GM03348 (cell line): ENCODE data around the gene PTPN6.

Experiments
- DNase-seq: peaks from one replicate; pipeline ENCODE4 v3.0.0; 2012; ENCODE audit warnings: low spot score

PTPN6 gene

DNA sequence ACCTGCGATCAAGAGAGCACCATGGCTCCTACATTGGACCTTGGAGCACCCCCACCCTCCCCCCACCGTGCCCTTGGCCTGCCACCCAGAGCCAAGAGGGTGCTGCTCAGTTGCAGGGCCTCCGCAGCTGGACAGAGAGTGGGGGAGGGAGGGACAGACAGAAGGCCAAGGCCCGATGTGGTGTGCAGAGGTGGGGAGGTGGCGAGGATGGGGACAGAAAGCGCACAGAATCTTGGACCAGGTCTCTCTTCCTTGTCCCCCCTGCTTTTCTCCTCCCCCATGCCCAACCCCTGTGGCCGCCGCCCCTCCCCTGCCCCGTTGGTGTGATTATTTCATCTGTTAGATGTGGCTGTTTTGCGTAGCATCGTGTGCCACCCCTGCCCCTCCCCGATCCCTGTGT is 9.4 kb upstream of the PTPN6 start:
- DNase-seq: no peak

DNA sequence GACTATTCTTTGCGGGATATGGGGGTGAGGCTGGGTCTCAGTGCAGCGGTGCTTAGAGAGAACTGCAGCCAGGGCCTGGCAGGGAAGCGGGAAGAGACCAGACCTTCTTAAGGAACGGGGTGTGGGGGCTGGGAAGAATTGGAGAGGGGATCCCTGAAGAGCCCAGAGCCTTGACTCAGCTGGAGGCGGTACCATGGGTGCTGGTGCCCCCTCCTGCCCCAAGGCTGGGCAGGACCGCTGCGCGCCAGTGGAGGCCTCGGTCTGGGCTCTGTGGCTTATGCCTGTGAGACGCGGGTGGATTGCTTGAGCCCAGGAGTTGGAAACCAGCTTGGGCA is 8.9 kb upstream of the PTPN6 start:
- no peak for DNase-seq

DNA sequence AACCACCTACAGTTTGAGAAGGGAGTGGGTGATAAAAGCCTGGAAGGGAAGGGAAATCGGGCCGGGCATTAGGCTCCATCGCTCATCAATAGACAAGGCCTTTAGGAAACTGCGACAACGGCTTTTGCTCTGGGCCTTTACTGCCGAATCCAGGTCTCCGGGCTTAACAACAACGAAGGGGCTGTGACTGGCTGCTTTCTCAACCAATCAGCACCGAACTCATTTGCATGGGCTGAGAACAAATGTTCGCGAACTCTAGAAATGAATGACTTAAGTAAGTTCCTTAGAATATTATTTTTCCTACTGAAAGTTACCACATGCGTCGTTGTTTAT is 7.8 kb upstream of the PTPN6 start:
- DNase-seq: peak; percentile 93

DNA sequence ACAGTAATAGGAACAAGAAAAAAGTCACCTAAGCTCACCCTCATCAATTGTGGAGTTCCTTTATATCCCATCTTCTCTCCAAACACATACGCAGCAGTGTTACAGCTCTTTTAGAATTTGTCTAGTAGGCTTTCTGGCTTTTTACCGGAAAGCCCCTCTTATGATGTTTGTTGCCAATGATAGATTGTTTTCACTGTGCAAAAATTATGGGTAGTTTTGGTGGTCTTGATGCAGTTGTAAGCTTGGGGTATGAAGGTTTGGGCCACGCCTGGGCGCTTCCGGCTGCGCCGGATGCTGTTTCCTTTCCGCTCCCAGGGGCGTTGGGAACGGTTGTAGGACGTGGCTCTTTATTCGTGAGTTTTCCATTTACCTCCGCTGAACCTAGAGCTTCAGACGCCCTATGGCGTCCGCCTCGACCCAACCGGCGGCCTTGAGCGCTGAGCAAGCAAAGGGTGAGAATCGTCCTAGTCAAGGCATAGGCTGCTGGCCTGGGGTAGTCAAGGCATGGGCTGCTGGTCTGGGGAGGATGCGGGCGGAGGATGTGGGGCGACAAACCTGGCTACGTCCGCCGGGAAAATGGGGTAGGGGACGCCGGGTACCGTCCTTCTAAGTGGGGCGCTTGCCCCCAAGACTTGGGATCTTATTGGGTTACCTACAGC is 7.3 kb upstream of the PTPN6 start, which contains the start of the genes C12orf57 and RNU7-1:
C12orf57 (plus strand) TSS at position 301 of the 659 bp plus-strand sequence; CDS start at position 401, 100 bp downstream.
RNU7-1 (plus strand) TSS at position 95 of the 659 bp plus-strand sequence.
- peak; percentile 82 for DNase-seq

DNA sequence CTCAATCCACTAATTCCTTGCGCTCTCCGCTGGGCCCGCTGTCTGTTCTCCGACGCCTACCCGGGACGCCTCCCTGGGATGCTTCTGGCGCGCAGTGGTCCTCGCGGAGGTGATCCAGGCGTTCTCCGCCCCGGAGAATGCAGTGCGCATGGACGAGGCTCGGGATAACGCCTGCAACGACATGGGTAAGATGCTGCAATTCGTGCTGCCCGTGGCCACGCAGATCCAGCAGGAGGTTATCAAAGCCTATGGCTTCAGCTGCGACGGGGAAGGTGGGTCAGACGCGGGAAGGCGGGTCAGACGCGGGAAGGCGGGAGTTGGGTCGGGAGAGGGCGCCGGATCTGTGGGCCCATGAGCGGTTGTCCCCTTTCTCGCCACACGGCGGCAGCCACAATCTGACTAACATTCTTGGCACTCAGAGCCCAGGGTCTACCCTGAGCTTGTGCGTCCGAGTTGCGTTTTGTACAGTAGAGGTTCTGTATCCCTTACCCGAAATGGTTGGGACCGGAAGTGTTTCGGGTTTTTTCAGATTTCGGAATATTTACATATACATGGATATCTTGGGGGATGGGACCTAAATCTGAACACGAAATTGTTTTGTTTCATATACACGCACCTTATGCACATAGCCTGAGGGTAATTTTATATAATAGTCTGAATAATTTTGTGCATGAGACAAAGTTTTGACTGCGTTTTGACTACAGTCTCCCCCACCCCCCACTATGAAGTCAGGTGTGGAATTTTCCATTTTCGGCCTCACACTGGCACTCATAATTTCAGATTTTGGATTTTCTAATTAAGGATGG is 6.6 kb upstream of the PTPN6 start:
- peak; percentile 93 for DNase-seq

DNA sequence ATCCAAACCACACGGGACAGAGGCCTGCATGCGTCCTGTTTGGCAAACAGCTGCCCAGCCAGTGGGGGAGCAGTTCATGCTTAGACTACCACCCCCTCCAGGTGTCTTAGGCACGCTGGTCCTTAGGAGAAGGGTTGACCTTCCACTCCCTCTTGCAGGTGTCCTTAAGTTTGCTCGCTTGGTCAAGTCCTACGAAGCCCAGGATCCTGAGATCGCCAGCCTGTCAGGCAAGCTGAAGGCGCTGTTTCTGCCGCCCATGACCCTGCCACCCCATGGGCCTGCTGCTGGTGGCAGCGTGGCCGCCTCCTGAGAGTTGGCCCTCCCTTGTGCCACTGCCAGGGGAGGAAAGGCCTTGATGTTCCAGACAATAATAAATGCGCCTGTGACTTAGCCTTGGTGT is 5.5 kb upstream of the PTPN6 start:
- DNase-seq: no peak

DNA sequence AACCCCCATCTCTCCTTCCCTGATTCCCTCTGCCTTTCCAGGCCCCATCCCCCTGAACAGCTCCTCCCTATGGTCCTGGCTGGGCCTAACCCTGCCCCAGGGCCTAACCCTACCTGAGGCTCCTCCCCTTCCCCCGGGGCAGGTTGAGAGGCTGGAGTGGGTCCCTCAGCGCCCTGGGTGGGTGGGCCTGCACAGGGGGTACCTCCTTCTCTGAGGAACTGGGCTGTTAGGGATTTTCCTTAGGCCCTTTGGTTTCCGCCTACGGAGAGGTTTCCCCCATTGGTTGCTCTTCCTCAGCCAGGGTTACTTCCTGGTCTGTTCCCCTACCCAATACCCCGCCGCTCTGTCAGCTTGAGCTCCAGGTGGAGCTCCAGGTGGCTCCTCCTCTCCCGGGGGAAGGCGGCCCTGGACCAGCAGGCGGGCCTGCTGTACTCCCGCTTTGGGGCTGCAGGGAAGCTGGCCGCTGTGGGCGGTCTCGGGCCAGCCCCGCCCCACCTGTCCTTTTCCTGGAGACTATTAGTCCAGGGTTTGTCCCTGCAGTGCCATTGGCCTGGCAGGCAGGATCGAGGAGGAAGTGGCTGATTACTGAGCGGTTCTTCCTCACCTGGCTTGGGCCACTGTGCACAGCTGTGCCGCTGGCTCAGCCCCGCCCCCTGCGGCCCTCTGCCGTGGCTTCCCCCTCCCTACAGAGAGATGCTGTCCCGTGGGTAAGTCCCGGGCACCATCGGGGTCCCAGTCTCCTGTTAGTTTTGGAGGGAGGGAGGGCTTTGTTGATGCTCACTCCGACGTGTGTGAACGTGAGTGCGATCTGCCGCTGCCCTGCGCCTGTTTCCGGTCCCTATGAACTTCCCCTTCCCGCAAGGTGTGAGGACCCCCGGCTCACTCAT is 4.9 kb upstream of the PTPN6 start:
- no peak for DNase-seq

DNA sequence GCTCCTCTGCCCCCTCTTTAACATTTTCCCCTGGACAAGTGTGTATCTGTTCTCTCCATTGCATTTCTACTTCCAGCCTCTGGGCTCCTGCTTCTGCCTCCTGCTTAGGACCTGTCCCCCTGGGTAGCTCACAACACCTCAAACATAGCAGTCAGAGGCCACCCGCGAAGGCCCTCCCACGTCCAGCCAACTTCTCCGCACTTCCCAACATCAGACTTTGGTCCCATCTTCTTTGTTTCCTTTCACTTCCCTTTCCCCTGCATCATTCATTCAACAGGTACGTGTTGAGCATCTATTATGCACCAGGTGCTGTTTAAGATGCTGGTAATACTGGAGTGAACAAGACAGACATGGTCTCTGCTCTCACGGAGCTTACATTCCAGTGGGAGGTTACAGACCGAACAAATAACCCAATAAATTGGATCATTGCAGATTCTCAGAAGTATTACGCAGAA is 4.2 kb upstream of the PTPN6 start:
- no peak for DNase-seq

DNA sequence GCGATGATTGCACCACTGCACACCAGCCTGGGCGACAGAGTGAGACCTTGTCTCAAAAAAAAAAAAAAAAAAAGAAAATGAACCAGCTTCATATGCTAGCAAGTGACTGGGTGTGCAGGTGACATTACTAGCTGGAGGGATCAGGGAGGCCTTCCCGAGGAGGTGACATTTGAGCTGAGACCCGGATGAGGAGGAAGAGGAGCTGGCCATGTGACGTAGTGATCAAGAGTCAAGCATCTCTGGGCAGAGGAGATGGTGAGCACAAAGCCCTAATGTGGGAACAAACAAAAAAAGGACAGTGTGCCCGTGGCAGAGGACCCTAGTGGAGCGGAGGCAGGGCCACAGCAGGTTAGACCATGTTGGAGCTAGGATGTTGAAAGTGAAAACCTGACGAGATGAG is 3.5 kb upstream of the PTPN6 start:
- no peak for DNase-seq

DNA sequence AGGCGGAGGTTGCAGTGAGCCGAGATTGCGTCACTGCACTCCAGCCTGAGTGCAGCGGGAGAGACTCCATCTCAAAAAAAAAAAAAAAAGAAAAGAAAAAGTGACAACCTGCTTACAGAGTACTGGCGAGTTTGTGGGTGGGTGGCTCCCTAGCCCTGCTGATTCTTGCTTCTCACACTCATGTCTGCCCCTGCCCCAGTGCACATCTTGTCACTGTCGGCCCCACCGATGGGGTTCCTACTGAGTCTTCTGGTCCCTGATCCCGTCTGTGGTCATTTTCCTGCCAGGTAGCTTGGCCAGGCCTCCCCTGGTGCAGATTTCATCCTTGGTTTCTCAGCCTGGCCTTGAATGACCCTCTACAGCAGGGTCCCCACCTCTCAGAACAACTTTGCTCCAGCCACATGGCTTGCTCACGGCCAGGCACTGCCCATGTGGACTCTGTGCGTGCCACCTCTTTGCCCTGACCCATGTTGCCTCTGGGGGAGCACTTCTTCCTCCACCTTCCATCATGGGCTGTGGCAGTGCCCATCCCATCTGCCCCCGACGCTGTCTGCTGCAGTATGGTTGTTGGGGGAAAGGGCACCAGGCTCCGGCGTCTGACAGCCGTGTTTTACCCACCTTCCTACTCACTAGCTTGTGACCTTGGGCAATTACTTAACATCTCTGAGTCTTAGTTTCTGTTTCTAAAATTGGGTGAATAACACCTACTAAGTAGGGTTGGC is 2.1 kb upstream of the PTPN6 start:
- DNase-seq: no peak

DNA sequence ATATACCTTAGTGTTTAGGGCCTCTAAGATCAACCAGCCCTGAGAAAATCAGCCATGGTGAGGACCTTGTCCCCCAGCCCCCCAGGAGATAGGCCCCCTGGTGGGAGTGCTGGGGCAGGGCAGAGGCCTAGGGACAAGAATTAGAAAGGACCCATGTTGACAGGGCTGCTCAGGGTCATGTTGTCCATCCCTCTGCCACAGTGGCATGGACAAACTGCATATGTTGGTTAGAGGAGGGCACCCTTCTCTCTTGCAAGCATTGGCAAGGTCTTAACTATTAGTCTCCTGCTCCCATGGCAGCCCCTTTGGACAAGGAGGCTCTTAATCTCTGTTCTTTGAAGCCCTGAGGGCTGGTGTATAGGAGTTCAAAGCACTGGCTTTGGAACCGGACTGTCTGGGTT is 755 bp upstream of the PTPN6 start:
- DNase-seq: no peak

DNA sequence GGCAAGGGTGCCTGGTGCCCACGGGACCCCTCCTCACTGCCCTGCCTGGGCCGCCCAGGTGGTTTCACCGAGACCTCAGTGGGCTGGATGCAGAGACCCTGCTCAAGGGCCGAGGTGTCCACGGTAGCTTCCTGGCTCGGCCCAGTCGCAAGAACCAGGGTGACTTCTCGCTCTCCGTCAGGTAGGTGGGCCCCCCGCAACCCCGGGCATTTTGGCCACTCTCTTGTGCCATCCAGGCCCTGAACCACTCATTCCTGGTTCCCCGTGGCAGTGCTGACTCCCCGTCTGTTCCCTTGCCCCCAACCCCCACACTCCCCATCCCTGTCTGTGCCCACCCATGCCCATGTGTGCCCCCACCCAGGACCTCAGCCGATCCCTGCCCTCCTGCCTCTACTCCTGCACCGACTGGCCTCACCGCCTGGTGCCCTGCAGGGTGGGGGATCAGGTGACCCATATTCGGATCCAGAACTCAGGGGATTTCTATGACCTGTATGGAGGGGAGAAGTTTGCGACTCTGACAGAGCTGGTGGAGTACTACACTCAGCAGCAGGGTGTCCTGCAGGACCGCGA is 480 bp downstream of the PTPN6 start:
- DNase-seq: no peak

DNA sequence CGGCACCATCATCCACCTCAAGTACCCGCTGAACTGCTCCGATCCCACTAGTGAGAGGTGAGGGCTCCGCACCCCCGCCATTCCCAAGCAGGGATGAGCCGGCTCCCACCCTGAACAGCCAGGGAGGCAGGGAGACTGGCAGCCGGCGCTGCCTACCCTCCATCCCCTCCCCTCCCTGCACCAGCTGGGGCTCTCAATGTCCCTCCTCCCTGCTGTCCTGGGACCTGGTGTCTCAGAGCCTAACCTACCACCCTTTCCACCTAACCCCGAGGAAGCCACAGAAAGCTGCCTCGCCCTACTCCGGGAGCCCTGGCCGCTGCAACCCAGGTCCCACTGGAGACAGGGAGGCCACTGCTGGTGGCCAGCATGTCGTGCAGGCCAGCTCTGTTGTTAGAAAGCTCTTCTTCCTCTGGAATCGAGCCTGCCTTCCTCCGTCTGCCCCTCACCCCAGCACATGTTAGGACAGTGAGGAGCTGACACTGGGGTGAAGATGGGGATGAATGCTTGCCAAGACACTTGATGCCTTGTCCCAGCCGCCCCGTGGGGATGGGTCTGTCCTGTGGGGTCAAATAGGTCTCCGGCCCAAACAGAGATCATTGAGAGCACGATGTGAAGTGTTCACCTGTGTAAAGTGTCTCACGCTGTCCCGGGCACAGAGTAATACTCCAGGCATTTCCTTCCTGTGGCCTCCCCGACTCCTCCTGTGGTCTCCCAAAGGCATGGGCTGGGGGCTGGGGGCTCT is 1.1 kb downstream of the PTPN6 start:
- DNase-seq: no peak

DNA sequence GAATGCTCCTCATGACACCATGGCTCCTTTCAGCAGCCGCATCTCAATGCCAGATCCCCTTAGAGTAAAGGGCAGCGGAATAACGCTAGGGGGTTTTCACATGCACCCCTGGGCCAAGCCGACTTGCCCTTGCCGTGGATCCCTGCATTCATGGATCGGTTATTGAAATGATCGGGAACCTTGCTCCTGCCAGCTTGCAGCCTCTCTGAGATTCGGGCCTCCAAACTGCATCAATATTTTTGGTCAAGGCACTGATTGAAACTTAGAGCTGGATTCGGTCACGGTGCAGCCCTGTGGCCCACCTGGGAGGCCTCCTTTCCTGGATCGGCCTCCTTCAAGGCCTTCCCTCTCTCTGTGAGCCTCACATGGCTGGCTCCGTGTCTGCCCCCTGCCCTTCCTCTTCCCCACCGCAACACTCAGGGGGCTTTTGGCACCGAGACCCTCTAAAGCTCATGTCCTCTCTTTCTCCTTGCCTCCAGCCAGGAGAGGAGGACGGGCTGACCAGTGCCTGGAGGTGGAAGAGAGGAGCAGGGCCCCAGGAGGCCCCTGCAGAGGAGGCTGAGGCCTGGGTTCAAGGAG is 1.8 kb downstream of the PTPN6 start:
- no peak for DNase-seq

DNA sequence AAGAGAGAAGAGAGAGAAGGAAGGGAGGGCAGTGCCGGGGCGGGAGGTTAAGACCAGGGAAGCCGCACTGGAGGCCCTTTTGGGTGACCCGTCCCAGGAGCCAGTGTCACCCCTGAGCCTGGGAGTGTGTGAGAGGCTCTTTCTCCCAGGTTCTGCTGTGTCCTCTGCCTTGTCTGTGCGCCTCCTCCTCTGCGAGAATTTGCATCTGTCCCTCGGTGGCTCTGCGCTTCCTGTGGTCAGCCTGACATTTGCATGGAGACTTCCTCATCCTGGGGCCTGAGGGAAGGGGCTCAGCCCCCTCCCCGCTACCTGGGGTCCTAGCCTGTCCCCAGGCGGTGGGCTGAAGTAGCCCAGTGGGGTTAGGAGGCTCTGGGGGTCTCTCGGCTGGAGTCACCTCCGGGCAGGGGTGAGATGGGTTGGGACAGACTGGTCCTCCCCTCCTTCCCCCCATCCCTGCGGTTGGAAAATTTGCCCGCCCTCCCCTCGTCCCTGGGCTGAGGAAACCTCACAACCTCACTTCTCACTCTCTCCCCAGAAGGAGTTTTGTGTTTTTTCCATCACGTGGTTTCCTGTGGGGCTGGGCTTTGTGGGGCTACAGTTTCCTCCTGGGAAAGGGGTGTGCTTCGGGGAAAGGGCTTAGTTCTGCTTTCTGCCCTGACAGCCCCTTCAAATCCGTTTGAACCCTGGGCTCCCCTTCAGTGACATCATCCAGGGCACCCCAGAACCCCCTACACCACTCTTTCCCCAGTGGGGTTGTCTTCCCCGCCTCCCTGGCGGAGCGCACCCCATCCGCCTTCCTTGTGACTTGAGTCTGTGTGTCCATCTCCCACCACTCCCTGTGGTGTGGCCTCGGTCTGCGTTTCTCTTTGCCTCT is 2.5 kb downstream of the PTPN6 start:
- no peak for DNase-seq

DNA sequence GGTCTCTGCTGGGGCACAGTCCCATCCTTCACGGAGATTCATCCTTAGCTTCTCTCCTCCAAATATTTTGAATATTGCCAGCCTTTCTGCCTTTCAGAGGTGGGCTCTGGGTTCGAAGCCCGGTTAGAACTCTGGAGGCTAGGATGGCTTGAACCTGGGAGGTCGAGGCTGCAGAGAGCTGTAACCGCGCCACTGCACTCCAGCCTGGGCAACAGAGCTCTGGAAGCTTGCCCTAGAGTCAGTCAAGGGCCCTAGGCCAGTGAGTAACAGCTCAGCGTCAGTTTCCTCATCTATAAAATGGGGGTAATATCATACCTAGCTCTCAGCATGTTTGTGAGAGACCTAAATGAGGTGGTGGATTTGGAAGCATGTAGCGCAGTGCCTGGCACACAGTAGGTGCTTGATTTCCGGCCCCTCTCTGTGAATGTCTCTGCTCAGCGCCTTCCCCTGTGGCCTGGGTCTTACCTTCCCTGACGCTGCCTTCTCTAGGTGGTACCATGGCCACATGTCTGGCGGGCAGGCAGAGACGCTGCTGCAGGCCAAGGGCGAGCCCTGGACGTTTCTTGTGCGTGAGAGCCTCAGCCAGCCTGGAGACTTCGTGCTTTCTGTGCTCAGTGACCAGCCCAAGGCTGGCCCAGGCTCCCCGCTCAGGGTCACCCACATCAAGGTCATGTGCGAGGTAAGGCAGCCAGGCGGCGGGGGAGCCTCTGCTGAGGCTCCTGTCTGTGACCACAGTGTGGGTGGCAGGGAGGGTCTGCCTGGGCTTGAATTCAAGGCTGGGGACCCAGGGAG is 3.4 kb downstream of the PTPN6 start:
- no peak for DNase-seq

DNA sequence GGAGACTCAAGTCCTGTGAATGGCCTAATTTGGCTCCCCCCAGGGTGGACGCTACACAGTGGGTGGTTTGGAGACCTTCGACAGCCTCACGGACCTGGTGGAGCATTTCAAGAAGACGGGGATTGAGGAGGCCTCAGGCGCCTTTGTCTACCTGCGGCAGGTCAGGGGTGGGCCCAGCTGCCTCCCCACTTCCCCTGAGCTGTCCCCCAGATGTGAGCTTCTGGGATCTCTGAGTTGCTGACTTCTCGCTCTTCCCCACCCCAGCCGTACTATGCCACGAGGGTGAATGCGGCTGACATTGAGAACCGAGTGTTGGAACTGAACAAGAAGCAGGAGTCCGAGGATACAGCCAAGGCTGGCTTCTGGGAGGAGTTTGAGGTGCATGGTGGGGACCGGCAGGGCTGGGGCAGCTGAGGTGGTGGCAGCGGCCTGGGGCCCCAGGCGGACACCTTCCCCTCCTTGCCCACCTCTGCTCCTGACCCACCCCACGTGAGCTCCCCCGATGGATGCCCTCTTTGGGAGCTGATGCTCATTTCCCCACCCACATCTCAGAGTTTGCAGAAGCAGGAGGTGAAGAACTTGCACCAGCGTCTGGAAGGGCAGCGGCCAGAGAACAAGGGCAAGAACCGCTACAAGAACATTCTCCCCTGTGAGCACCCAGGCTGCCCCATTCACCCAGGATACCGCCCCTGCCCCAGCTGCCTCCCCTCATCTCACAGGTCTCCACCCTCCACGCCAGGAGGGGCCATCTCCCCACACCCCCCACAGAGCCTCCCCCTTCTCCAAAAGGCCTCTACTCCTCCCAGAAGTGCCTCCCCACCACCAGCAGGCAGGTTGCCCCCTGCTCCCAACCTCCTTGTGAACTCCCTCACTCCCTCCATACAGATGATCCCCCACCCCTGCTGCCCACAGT is 4.2 kb downstream of the PTPN6 start:
- no peak for DNase-seq
